Caco-2 (cell line): ENCODE results near the gene RPS6KA4. TPM values are rescaled to one million over a fixed set of nuclear protein-coding genes. Genes with fewer than 3 reads are reported as not detected.
"Not testable (repeated sequence)": the region's sequence is repeated elsewhere in the genome, so short reads cannot be mapped to it uniquely, and the experiment has no call there.

Source experiments
- BruUV-seq: library from RNA; stranded (reverse); fragments of 400-500 nt; replicated peaks from 2 replicates; lab custom pipeline; 2021; lab: Mats Ljungman, UMichigan
- CTCF ChIA-PET: fragments of 300-600 bp; sonication (Branson Sonifier 250); formaldehyde crosslinking; loops from one replicate; lab custom pipeline; 2022; ENCODE audit warnings: antibody characterized with exemption; lab: Charles Lee
- POLR2A ChIA-PET: fragments of 300-600 bp; sonication (Branson Sonifier 250); formaldehyde crosslinking; loops from one replicate; lab custom pipeline; 2022; ENCODE audit warnings: antibody characterized with exemption; lab: Charles Lee
- DNase-seq, 2 experiments: peaks; one replicate each; pipeline versions ENCODE4 v3.0.0 to v3.0.0-alpha.2; 2020 to 2022
- H3K27me3 ChIP-seq: replicated peaks from 2 replicates; pipeline ENCODE4 v1.6.0; 2011; ENCODE audit warnings: low read length; ENCODE audit not compliant: control insufficient read depth, insufficient read depth
- H3K36me3 ChIP-seq: 2 replicates; pipeline ENCODE4 v1.5.1; 2011; ENCODE audit warnings: low read length; ENCODE audit not compliant: control insufficient read depth, insufficient read depth
- H3K4me1 ChIP-seq: fragments of 250-450 bp; sonication (Bioruptor Pico); 2 replicates; pipeline ENCODE4 v1.5.1; 2020; ENCODE audit warnings: mild to moderate bottlenecking
- H3K4me3 ChIP-seq: 2 replicates; pipeline ENCODE4 v1.5.1; 2011; ENCODE audit warnings: low read depth, mild to moderate bottlenecking, control low read depth, low read length
- H3K9me3 ChIP-seq: fragments of 250-450 bp; sonication (Bioruptor Pico); 2 replicates; pipeline ENCODE4 v1.5.1; 2020; ENCODE audit warnings: mild to moderate bottlenecking, moderate library complexity
- H3K27ac Mint-ChIP-seq: one replicate; pipeline ENCODE4 v1.8.0; 2022; ENCODE audit warnings: mixed read lengths; ENCODE audit not compliant: unreplicated experiment
- H3K27me3 Mint-ChIP-seq: one replicate; pipeline ENCODE4 v1.8.0; 2022; ENCODE audit warnings: mixed read lengths; ENCODE audit not compliant: insufficient read depth, unreplicated experiment
- H3K36me3 Mint-ChIP-seq: one replicate; pipeline ENCODE4 v1.8.0; 2022; ENCODE audit warnings: mild to moderate bottlenecking, mixed read lengths; ENCODE audit not compliant: insufficient read depth, unreplicated experiment
- H3K4me1 Mint-ChIP-seq: one replicate; pipeline ENCODE4 v1.8.0; 2022; ENCODE audit warnings: low read depth, mixed read lengths; ENCODE audit not compliant: unreplicated experiment
- H3K4me3 Mint-ChIP-seq: one replicate; pipeline ENCODE4 v1.8.0; 2022; ENCODE audit warnings: mild to moderate bottlenecking, moderate library complexity, mixed read lengths; ENCODE audit not compliant: unreplicated experiment
- H3K9me3 Mint-ChIP-seq: one replicate; pipeline ENCODE4 v1.8.0; 2022; ENCODE audit warnings: mixed read lengths; ENCODE audit not compliant: unreplicated experiment
- CTCF ChIP-seq, 2 experiments: fragments of 200-600 bp in 1 of 2; IDR thresholded peaks; 1 replicate in 1 of 2; 2 replicates in 1 of 2; pipeline versions ENCODE4 v1.5.1 to v1.8.0; 2011 to 2022; ENCODE audit warnings: antibody characterized with exemption in 1 of 2, control low read depth in 1 of 2, inconsistent platforms in 1 of 2, low read depth in 1 of 2, low read length in 1 of 2, mild to moderate bottlenecking in 1 of 2, moderate library complexity in 1 of 2; ENCODE audit not compliant: insufficient read depth in 1 of 2, severe bottlenecking in 1 of 2, unreplicated experiment in 1 of 2
- intact Hi-C: fragments of 100-400 bp; cut with micrococcal nuclease; formaldehyde crosslinking; loops from one replicate; pipeline ENCODE4 v1.10.0; 2022; ENCODE audit not compliant: unreplicated experiment
- total RNA-seq: library from RNA; stranded (reverse); gene quantifications from 2 replicates; pipeline ENCODE4 v1.2.3, GENCODE V29; 2022

Gene RPS6KA4
- total RNA-seq, 1 experiment from 2014 or later = 95.7 TPM

- no peaks in the 10 kb centered on the region for H3K27me3 Mint-ChIP-seq
- CTCF ChIA-PET = interaction anchor here (0.7 kb wide), 1 partner anchor 41 kb away, joined by 3 read pairs; no protein-coding TSS in a partner anchor
Measured at GRCh38 chr11:64313491-64314145, 45.3 kb upstream of the RPS6KA4 start.

GRCh38 chr11:64314146-64314804 lies 44.7 kb upstream of the RPS6KA4 start:
- DNase-seq = no peak
- no peak for TF ChIP-seq CTCF (IDR thresholded peaks at IDR 0.05; ENCODE audit: insufficient read depth in 1 of 2, low read depth in 1 of 2, low read length in 1 of 2, severe bottlenecking in 1 of 2, unreplicated experiment in 1 of 2)
- Histone ChIP-seq H3K4me3 (no peak overlapping the region), H3K36me3 (peaks cover 4% of the 10 kb centered on the region; the same call in 1 of the 2 replicates), H3K9me3 (no peaks in the 10 kb centered on the region), H3K4me1 (peaks cover 18% of the 10 kb centered on the region), H3K27me3 (no peaks in the 10 kb centered on the region)
- BruUV-seq = no TSS peak
- H3K36me3 Mint-ChIP-seq = peaks cover 76% of the 10 kb centered on the region
- no peak overlapping the region for H3K27ac Mint-ChIP-seq
- no peak overlapping the region for H3K4me3 Mint-ChIP-seq
- ChIA-PET CTCF (interaction anchor here (0.7 kb wide), 2 partner anchors 9 to 41 kb away, joined by 3 read pairs; partner anchors contain the start of gene ESRRA), POLR2A (no interaction called here)
- H3K4me1 Mint-ChIP-seq = peaks cover 22% of the 10 kb centered on the region
- no peaks in the 10 kb centered on the region for H3K9me3 Mint-ChIP-seq
- no peaks in the 10 kb centered on the region for H3K27me3 Mint-ChIP-seq
- intact Hi-C loops = no loop called here

More at GRCh38 chr11:64313491-64314145, 45.3 kb upstream of the RPS6KA4 start:
- Mint-ChIP-seq H3K9me3 (no peaks in the 10 kb centered on the region), H3K4me3 (no peak overlapping the region), H3K4me1 (peaks cover 16% of the 10 kb centered on the region), H3K36me3 (peaks cover 69% of the 10 kb centered on the region), H3K27ac (peak overlapping the region; percentile 33)
- DNase-seq = no peak
- no peak overlapping the region for H3K4me3 ChIP-seq
- H3K36me3 ChIP-seq = peaks cover 4% of the 10 kb centered on the region; the same call in 1 of the 2 replicates
- POLR2A ChIA-PET = no interaction called here
- intact Hi-C loops = no loop called here
- peaks cover 13% of the 10 kb centered on the region for H3K4me1 ChIP-seq
- TF ChIP-seq CTCF (IDR thresholded peaks at IDR 0.05; ENCODE audit: insufficient read depth in 1 of 2, low read depth in 1 of 2, low read length in 1 of 2, severe bottlenecking in 1 of 2, unreplicated experiment in 1 of 2) = no peak
- BruUV-seq = no TSS peak
- H3K27me3 ChIP-seq = no peaks in the 10 kb centered on the region
- H3K9me3 ChIP-seq = no peaks in the 10 kb centered on the region

GRCh38 chr11:64314805-64315561 lies 44.0 kb upstream of the RPS6KA4 start:
- intact Hi-C loops = loop anchor here (5.0 kb wide), 1 partner anchor 92 kb away; no protein-coding TSS in a partner anchor
- Histone ChIP-seq H3K36me3 (peaks cover 4% of the 10 kb centered on the region; the same call in 1 of the 2 replicates), H3K4me3 (no peak overlapping the region), H3K4me1 (peaks cover 16% of the 10 kb centered on the region), H3K9me3 (no peaks in the 10 kb centered on the region), H3K27me3 (no peaks in the 10 kb centered on the region)
- Mint-ChIP-seq H3K4me3 (peak overlapping the region; percentile 45), H3K4me1 (peaks cover 25% of the 10 kb centered on the region), H3K36me3 (peaks cover 74% of the 10 kb centered on the region), H3K27me3 (no peaks in the 10 kb centered on the region), H3K27ac (no peak overlapping the region), H3K9me3 (no peaks in the 10 kb centered on the region)
- ChIA-PET POLR2A (no interaction called here), CTCF (interaction anchor here (0.7 kb wide), 2 partner anchors 10 to 40 kb away, joined by 3 read pairs; partner anchors contain the start of gene ESRRA)
- peak in 1 of 2 experiments; percentile 42 for DNase-seq
- no TSS peak for BruUV-seq
- TF ChIP-seq CTCF (IDR thresholded peaks at IDR 0.05; ENCODE audit: insufficient read depth in 1 of 2, low read depth in 1 of 2, low read length in 1 of 2, severe bottlenecking in 1 of 2, unreplicated experiment in 1 of 2) = no peak

GRCh38 chr11:64315667-64316526 lies 43.1 kb upstream of the RPS6KA4 start:
- not testable (repeated sequence) for BruUV-seq, H3K36me3 ChIP-seq, H3K9me3 ChIP-seq, H3K9me3 Mint-ChIP-seq, H3K27me3 ChIP-seq, DNase-seq, H3K27me3 Mint-ChIP-seq
- CTCF ChIA-PET = interaction anchor here (2.2 to 3.6 kb wide), 3 partner anchors 28 to 45 kb away, joined by 16 to 274 read pairs (median 34); no protein-coding TSS in a partner anchor
- Mint-ChIP-seq H3K4me3 (peak overlapping the region; percentile 84), H3K27ac (peak overlapping the region; percentile 97), H3K36me3 (peaks cover 75% of the 10 kb centered on the region), H3K4me1 (peaks cover 33% of the 10 kb centered on the region)
- POLR2A ChIA-PET = interaction anchor here (2.2 to 2.6 kb wide), 2 partner anchors 10 to 39 kb away, joined by 43 to 86 read pairs; partner anchors contain the start of gene ESRRA
- H3K4me1 ChIP-seq = peaks cover 14% of the 10 kb centered on the region
- intact Hi-C loops = loop anchor here (2.0 to 5.0 kb wide), 3 partner anchors 91 to 333 kb away; no protein-coding TSS in a partner anchor
- H3K4me3 ChIP-seq = peak overlapping the region; percentile 70; the same call in 1 of the 2 replicates
